Brain microvascular endothelial cell (primary cell): Measurements from ENCODE around the gene CLDN15.

Experiments used
- DNase-seq: peaks from one replicate; pipeline ENCODE4 v3.0.0-alpha.2; 2020
- H3K27ac ChIP-seq: fragments of 250-450 bp; sonication (Bioruptor Pico); 2 replicates; pipeline ENCODE4 v1.5.1; 2020; ENCODE audit warnings: mild to moderate bottlenecking, moderate library complexity
- H3K27me3 ChIP-seq: fragments of 250-450 bp; sonication (Bioruptor Pico); replicated peaks from 2 replicates; pipeline ENCODE4 v1.5.1; 2020; ENCODE audit warnings: mild to moderate bottlenecking
- H3K36me3 ChIP-seq: fragments of 250-450 bp; sonication (Bioruptor Pico); replicated peaks from 2 replicates; pipeline ENCODE4 v1.5.1; 2020; ENCODE audit warnings: mild to moderate bottlenecking
- H3K4me3 ChIP-seq: 2 replicates; pipeline ENCODE4 v1.5.1; 2011; ENCODE audit warnings: low read depth, mild to moderate bottlenecking, control low read depth, low read length, moderate library complexity
- in situ Hi-C: cut with HindIII; loops from 2 replicates; pipeline ENCODE4 v1.10.0; 2017; ENCODE audit warnings: low sequenced_read_pairs, low pct_ligation_motif_present
- TF ChIP-seq, protein P1 (sequence below): IDR thresholded peaks from 2 replicates; pipeline ENCODE4 v1.5.1; 2011; ENCODE audit warnings: low read depth, mild to moderate bottlenecking, moderate library complexity, low read length, control low read depth, inconsistent platforms; ENCODE audit errors: missing control alignments

CLDN15 gene

GRCh38 chr7:101218236-101219125 is 19.1 kb downstream of the CLDN15 start:
- peak overlapping the region; percentile 38 for H3K27ac ChIP-seq
- TF ChIP-seq, protein P1, sequence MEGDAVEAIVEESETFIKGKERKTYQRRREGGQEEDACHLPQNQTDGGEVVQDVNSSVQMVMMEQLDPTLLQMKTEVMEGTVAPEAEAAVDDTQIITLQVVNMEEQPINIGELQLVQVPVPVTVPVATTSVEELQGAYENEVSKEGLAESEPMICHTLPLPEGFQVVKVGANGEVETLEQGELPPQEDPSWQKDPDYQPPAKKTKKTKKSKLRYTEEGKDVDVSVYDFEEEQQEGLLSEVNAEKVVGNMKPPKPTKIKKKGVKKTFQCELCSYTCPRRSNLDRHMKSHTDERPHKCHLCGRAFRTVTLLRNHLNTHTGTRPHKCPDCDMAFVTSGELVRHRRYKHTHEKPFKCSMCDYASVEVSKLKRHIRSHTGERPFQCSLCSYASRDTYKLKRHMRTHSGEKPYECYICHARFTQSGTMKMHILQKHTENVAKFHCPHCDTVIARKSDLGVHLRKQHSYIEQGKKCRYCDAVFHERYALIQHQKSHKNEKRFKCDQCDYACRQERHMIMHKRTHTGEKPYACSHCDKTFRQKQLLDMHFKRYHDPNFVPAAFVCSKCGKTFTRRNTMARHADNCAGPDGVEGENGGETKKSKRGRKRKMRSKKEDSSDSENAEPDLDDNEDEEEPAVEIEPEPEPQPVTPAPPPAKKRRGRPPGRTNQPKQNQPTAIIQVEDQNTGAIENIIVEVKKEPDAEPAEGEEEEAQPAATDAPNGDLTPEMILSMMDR: no peak
- no peak for DNase-seq
- H3K4me3 ChIP-seq: peak overlapping the region; percentile 76
- H3K27me3 ChIP-seq: no peaks in the 10 kb centered on the region
- peaks cover 24% of the 10 kb centered on the region for H3K36me3 ChIP-seq
- in situ Hi-C loops: no loop called here

DNA sequence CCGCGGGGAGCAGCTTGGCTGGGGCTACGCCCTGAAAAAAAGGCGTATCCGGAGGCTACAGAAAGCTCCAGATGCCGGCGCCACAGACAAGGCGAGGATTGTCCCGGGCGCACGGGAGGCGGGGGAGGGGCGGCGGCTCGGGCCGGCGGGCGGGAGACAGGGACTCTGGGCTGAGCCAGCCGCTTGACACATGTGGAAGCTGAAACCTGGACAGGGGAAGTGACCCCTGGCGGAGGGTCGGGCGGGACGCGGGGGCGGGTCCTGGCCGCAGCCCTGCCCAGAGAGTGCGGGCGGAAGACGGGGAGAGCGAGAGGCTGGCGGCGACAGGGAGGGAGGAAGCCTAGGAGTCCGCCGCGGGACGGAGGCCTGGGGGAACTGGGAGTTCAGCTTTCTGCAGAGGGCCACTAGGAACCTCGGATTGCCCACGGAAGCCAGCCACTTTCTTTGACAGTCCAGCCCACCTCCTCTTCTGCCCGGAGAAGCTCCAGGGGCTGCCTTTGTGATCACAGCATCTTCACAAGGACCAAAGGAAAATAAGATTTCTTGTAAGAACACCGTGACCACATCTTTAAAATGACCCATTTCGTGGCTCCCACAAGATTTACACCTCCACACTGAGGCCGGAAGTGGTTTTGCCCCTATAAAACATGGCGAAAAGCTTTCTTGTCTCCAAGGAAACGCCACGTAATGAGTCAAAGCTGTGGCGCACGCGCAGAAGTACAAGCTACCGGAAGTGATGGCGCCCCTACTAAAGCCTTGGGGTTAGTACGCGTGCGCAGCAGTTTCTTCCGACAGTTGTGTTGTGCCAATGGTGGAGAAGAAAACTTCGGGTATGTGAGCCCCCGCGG is 20.0 kb downstream of the CLDN15 start, which contains the start of the genes PLOD3 and ZNHIT1:
TSS of gene PLOD3 (minus strand) at position 194 of the 848 bp plus-strand sequence. CDS start 307 bp downstream, outside the sequence.
TSS of gene ZNHIT1 (plus strand) at position 778 of the 848 bp plus-strand sequence. CDS start at position 809, 31 bp downstream.
- Histone ChIP-seq H3K27me3 (no peaks in the 10 kb centered on the region), H3K36me3 (peaks cover 16% of the 10 kb centered on the region), H3K27ac (peak within 1 kb of the TSS; percentile 84), H3K4me3 (peak within 1 kb of the TSS; percentile 76)
- TF ChIP-seq, protein P1: peak; percentile 6
- in situ Hi-C loops: no loop called here
- peak; percentile 97 for DNase-seq

GRCh38 chr7:101216860-101217387 is 20.7 kb downstream of the CLDN15 start:
- Histone ChIP-seq H3K4me3 (peak overlapping the region; percentile 76), H3K36me3 (peaks cover 18% of the 10 kb centered on the region), H3K27ac (peak overlapping the region; percentile 84), H3K27me3 (no peaks in the 10 kb centered on the region)
- TF ChIP-seq, protein P1: no peak
- no peak for DNase-seq
- in situ Hi-C loops: no loop called here

- in situ Hi-C loops: no loop called here
- Histone ChIP-seq H3K27ac (no peak overlapping the region), H3K36me3 (peaks cover 24% of the 10 kb centered on the region), H3K4me3 (peak overlapping the region; percentile 76), H3K27me3 (no peaks in the 10 kb centered on the region)
- peak; percentile 9 for DNase-seq
- TF ChIP-seq, protein P1: no peak
These were observed 21.4 kb downstream of the CLDN15 start for GRCh38 chr7:101216001-101216859.

GRCh38 chr7:101212014-101212413 is 25.6 kb downstream of the CLDN15 start:
- no peak overlapping the region for H3K27ac ChIP-seq

More at GRCh38 chr7:101212014-101212413, 25.6 kb downstream of the CLDN15 start:
- H3K36me3 ChIP-seq: peaks cover 60% of the 10 kb centered on the region
- in situ Hi-C loops: no loop called here
- TF ChIP-seq, protein P1: no peak
- no peak for DNase-seq
- no peaks in the 10 kb centered on the region for H3K27me3 ChIP-seq
- H3K4me3 ChIP-seq: no peak overlapping the region
